Measurements from ENCODE around the gene SZRD1.

Gene SZRD1

DNA sequence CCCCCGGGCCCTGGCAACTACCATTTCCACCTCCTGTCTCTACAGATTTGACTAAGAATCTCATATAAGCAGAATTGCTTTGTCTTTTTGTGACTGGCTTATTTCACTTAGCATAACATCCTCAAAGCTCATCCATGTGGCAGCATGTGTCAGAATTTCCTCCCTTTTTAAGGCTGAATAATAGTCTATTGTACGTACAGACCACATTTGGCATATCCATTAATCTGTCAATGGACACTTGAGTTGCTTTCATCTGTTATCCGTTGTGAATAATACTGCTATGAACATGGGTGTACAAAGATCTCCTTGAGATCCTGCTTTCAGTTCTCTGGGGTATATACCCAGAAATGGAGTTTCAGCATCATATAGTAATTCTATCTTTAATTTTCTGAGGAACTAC lies 46.1 kb downstream of the SZRD1 start:
- H3K4me3 ChIP-seq (ENCODE audit: low read depth, low read length): no peak overlapping the region
- TF ChIP-seq CTCF (IDR thresholded peaks at IDR 0.05; ENCODE audit: borderline replicate concordance, insufficient read depth, low read depth, low read length): no peak

GRCh38 chr1:16418823-16419425 lies 51.9 kb downstream of the SZRD1 start:
- no peak for TF ChIP-seq CTCF (IDR thresholded peaks at IDR 0.05; ENCODE audit: borderline replicate concordance, insufficient read depth, low read depth, low read length)

GRCh38 chr1:16420424-16421118 lies 53.5 kb downstream of the SZRD1 start:
- no peak overlapping the region for H3K4me3 ChIP-seq (ENCODE audit: low read depth, low read length)
- TF ChIP-seq CTCF (IDR thresholded peaks at IDR 0.05; ENCODE audit: borderline replicate concordance, insufficient read depth, low read depth, low read length): no peak

More at GRCh38 chr1:16418823-16419425, 51.9 kb downstream of the SZRD1 start:
- no peak overlapping the region for H3K4me3 ChIP-seq (ENCODE audit: low read depth, low read length)

- H3K4me3 ChIP-seq (ENCODE audit: low read depth, low read length): no peak overlapping the region
- TF ChIP-seq CTCF (IDR thresholded peaks at IDR 0.05; ENCODE audit: borderline replicate concordance, insufficient read depth, low read depth, low read length): no peak
Measured at GRCh38 chr1:16421201-16421600, 54.2 kb downstream of the SZRD1 start.

DNA sequence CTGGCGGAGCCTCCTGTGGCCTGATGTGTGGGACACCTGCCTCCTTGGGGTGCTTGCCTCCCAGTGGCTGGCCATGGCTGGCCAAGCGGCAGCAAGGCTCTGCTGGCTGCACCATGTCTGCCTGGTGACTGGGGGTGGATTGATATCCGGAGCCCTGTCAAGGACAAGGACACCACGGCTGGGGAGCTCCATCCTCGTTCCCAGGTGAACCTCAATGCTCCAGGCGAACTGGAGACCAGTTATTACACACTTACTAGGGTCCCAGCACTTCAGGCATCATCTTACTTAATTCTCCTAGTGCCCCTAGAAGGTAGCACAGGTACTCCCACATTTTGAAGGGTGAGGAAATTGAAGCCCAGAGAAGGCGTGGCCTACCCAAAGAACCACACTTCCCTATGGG lies 55.0 kb downstream of the SZRD1 start:
- no peak for TF ChIP-seq CTCF (IDR thresholded peaks at IDR 0.05; ENCODE audit: borderline replicate concordance, insufficient read depth, low read depth, low read length)
- no peak overlapping the region for H3K4me3 ChIP-seq (ENCODE audit: low read depth, low read length)

- TF ChIP-seq CTCF (IDR thresholded peaks at IDR 0.05; ENCODE audit: borderline replicate concordance, insufficient read depth, low read depth, low read length): no peak
- H3K4me3 ChIP-seq (ENCODE audit: low read depth, low read length): no peak overlapping the region
Measured at GRCh38 chr1:16425125-16426025, 58.3 kb downstream of the SZRD1 start.

Measured in GM12875 (cell line).